SK-N-MC (cell line): Measurements from ENCODE around the gene PEX5L.

Experiments used
- EZH2 ChIP-seq: fragments of 200-600 bp; sonication (generic); IDR thresholded peaks from one replicate; pipeline ENCODE4 v1.6.1; 2017; ENCODE audit warnings: antibody characterized with exemption
- POLR2AphosphoS5 ChIP-seq: IDR thresholded peaks from 2 replicates; pipeline ENCODE4 v1.6.1; 2012; ENCODE audit warnings: mild to moderate bottlenecking, low read depth, low read length, borderline replicate concordance

- TF ChIP-seq EZH2, result no peak
- no peak for TF ChIP-seq POLR2AphosphoS5
Measured at GRCh38 chr3:179772297-179772696, 264.4 kb downstream of the PEX5L start.
